Osteocyte (in vitro differentiated cells): ENCODE measurements around the gene GJB2. TPM values are rescaled to one million over a fixed set of nuclear protein-coding genes. Genes with fewer than 3 reads are reported as not detected.
A peak's percentile ranks its signal among the peaks of the same experiment; 100 is the strongest.

ENCODE experiments used
- DNase-seq: peaks from one replicate; pipeline ENCODE4 v3.0.0; 2021; ENCODE audit warnings: mixed read lengths; ENCODE audit not compliant: unreplicated experiment; ENCODE audit errors: extremely low spot score
- H3K27ac Mint-ChIP-seq: one replicate; pipeline ENCODE4 v1.8.0; 2021; ENCODE audit warnings: mild to moderate bottlenecking, mixed read lengths; ENCODE audit not compliant: unreplicated experiment
- H3K27me3 Mint-ChIP-seq: one replicate; pipeline ENCODE4 v1.8.0; 2021; ENCODE audit warnings: mixed read lengths; ENCODE audit not compliant: unreplicated experiment
- H3K36me3 Mint-ChIP-seq: one replicate; pipeline ENCODE4 v1.8.0; 2021; ENCODE audit warnings: mixed read lengths; ENCODE audit not compliant: unreplicated experiment
- H3K4me1 Mint-ChIP-seq: one replicate; pipeline ENCODE4 v1.8.0; 2021; ENCODE audit warnings: mixed read lengths; ENCODE audit not compliant: unreplicated experiment
- H3K4me3 Mint-ChIP-seq: one replicate; pipeline ENCODE4 v1.8.0; 2021; ENCODE audit warnings: mild to moderate bottlenecking, moderate library complexity, mixed read lengths; ENCODE audit not compliant: unreplicated experiment
- H3K9me3 Mint-ChIP-seq: one replicate; pipeline ENCODE4 v1.8.0; 2021; ENCODE audit warnings: mixed read lengths; ENCODE audit not compliant: unreplicated experiment
- CTCF ChIP-seq: fragments of 200-600 bp; sonication (generic); IDR thresholded peaks from 2 replicates; pipeline ENCODE4 v1.5.0; 2021; ENCODE audit warnings: antibody characterized with exemption, mild to moderate bottlenecking, moderate library complexity
- long read RNA-seq: library from polyadenylated mRNA; unstranded; transcript quantifications from one replicate; pipeline ENCODE4 v2.0.0, GENCODE V29; 2021
- total RNA-seq: library from RNA; stranded (reverse); gene quantifications from 2 replicates; pipeline ENCODE4 v1.2.1, GENCODE V29; 2021

Gene GJB2
- total RNA-seq, result 0.27 TPM in 1 of 2 replicates, not detected in the other
- long read RNA-seq, partial matches to known transcripts, result 0 of 1 reads
- long read RNA-seq, other reads (novel, unspliced or antisense), result 0 of 1 reads

- Mint-ChIP-seq H3K27me3 (peaks cover 75% of the 10 kb centered on the region), H3K4me3 (peak within 1 kb of the TSS; percentile 67), H3K27ac (no peak within 1 kb of the TSS), H3K4me1 (peaks cover 12% of the 10 kb centered on the region), H3K36me3 (no peaks in the 10 kb centered on the region), H3K9me3 (no peaks in the 10 kb centered on the region)
- DNase-seq, result no peak
- TF ChIP-seq CTCF, result no peak
Observed at GRCh38 chr13:20192836-20193161, at the start of gene GJB2. GJB2 (minus strand) TSS chr13:20192938; CDS start chr13:20189581, 3,357 bp downstream.

- DNase-seq, result no peak
- no peaks in the 10 kb centered on the region for H3K4me1 Mint-ChIP-seq
- H3K27ac Mint-ChIP-seq, result no peak overlapping the region
- H3K4me3 Mint-ChIP-seq, result no peak overlapping the region
- TF ChIP-seq CTCF, result no peak
- H3K27me3 Mint-ChIP-seq, result peaks cover 35% of the 10 kb centered on the region
- no peaks in the 10 kb centered on the region for H3K36me3 Mint-ChIP-seq
- H3K9me3 Mint-ChIP-seq, result peaks cover 5% of the 10 kb centered on the region
Observed at GRCh38 chr13:20241593-20241992, 48.9 kb upstream of the GJB2 start.

- Mint-ChIP-seq H3K4me1 (no peaks in the 10 kb centered on the region), H3K4me3 (no peak overlapping the region), H3K27me3 (peaks cover 40% of the 10 kb centered on the region), H3K36me3 (no peaks in the 10 kb centered on the region), H3K9me3 (peaks cover 3% of the 10 kb centered on the region), H3K27ac (no peak overlapping the region)
- DNase-seq, result no peak
- TF ChIP-seq CTCF, result no peak
Observed at GRCh38 chr13:20239748-20240147, 47.0 kb upstream of the GJB2 start.

GRCh38 chr13:20232556-20233277 lies 40.0 kb upstream of the GJB2 start:
- Mint-ChIP-seq H3K9me3 (no peaks in the 10 kb centered on the region), H3K4me1 (peaks cover 4% of the 10 kb centered on the region), H3K27ac (no peak overlapping the region), H3K27me3 (peaks cover 62% of the 10 kb centered on the region), H3K4me3 (no peak overlapping the region), H3K36me3 (no peaks in the 10 kb centered on the region)
- DNase-seq, result no peak
- no peak for TF ChIP-seq CTCF

- peaks cover 65% of the 10 kb centered on the region for H3K27me3 Mint-ChIP-seq
- H3K27ac Mint-ChIP-seq, result no peak within 1 kb of the TSS
- no peak for TF ChIP-seq CTCF
- peak within 1 kb of the TSS; percentile 36 for H3K4me3 Mint-ChIP-seq
- peaks cover 4% of the 10 kb centered on the region for H3K4me1 Mint-ChIP-seq
- no peak for DNase-seq
- no peaks in the 10 kb centered on the region for H3K9me3 Mint-ChIP-seq
- no peaks in the 10 kb centered on the region for H3K36me3 Mint-ChIP-seq
Observed at GRCh38 chr13:20231839-20232555, 39.3 kb upstream of the GJB2 start, which contains the start of gene GJB6. GJB6 (minus strand) TSS chr13:20232319; CDS start chr13:20223480, 8,839 bp downstream.
